Measurements from ENCODE around the gene ADAMTS15. TPM values are rescaled to one million over a fixed set of nuclear protein-coding genes. Genes with fewer than 3 reads are reported as not detected.

The ADAMTS15 gene
- total RNA-seq, 6 experiments from 2014 or later = 0.19 to 1.1 (median 0.31) TPM; not detected in 1

DNA sequence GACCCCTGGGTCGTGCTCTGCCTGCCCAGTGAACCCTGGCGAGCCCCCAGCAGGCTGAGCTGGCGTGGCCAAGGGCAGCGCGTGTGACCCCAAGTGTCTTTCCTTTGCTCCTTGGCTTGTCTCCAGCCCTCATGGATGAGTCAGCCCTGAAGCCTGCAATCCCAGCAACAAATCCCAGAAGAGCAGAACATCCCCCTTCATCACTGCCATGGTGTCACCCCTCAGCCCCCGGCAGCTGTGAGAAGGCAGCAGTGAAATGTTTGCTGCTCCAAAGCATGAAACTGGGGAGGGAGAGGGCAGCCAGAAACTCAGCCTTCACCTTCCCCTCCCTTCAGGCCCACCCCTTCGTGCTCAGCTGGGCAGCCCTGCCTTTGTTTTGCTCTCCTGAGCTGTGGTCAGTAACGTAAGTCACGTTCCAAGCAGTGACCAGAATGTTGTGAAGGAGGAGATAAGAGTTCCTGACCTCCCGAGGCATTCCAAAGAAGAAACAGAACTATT, 29.8 kb downstream of the ADAMTS15 start:
- no peak for TF ChIP-seq POLR2A (IDR thresholded peaks at IDR 0.05)
- TF ChIP-seq, protein P1, sequence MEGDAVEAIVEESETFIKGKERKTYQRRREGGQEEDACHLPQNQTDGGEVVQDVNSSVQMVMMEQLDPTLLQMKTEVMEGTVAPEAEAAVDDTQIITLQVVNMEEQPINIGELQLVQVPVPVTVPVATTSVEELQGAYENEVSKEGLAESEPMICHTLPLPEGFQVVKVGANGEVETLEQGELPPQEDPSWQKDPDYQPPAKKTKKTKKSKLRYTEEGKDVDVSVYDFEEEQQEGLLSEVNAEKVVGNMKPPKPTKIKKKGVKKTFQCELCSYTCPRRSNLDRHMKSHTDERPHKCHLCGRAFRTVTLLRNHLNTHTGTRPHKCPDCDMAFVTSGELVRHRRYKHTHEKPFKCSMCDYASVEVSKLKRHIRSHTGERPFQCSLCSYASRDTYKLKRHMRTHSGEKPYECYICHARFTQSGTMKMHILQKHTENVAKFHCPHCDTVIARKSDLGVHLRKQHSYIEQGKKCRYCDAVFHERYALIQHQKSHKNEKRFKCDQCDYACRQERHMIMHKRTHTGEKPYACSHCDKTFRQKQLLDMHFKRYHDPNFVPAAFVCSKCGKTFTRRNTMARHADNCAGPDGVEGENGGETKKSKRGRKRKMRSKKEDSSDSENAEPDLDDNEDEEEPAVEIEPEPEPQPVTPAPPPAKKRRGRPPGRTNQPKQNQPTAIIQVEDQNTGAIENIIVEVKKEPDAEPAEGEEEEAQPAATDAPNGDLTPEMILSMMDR (IDR thresholded peaks at IDR 0.05) = no peak
- no peak overlapping the region for H3K27ac ChIP-seq
- no peaks in the 10 kb centered on the region for H3K27me3 ChIP-seq
- no peaks in the 10 kb centered on the region for H3K4me1 ChIP-seq
- 25% methylated on average over 9 of the region's 10 CpGs for WGBS (ENCODE audit: insufficient coverage, low coverage, low lambda C conversion rate, missing lambda C conversion rate)
- no peaks in the 10 kb centered on the region for H3K9me3 ChIP-seq
- H3K4me3 ChIP-seq = no peak overlapping the region
- intact Hi-C loops (cut with DNase I) = no loop called here
- no peaks in the 10 kb centered on the region for H3K36me3 ChIP-seq
- ATAC-seq = peak; percentile 46 to 82 (median 60)
- DNase-seq = peak in 1 of 3 donors; percentile 57

DNA sequence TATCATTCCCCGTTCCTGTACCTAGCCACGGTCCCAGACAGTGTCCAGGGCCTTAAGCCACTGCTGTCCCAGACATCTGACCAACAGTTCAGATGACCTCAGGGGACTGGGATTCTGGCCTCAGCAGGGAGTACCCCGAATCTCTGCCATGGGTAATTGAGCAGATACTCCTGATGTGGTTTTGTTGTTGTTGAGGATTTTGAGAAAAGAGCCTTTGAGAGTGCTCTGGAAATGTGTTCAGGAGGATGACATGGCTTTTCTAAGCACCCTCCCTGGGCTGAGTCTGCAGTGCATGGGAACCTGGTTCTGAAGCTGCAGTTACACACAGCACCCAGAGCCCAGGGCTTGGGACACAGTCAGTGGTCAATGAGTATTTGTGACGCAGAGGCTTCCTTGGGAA, 30.4 kb downstream of the ADAMTS15 start:
- no peak for DNase-seq
- H3K36me3 ChIP-seq = no peaks in the 10 kb centered on the region
- intact Hi-C loops (cut with DNase I) = no loop called here
- TF ChIP-seq POLR2A (IDR thresholded peaks at IDR 0.05) = no peak
- TF ChIP-seq, protein P1 (IDR thresholded peaks at IDR 0.05) = no peak
- WGBS (ENCODE audit: insufficient coverage, low coverage, low lambda C conversion rate, missing lambda C conversion rate) = 17% methylated on average over 1 of the region's 4 CpGs
- H3K4me3 ChIP-seq = no peak overlapping the region
- no peaks in the 10 kb centered on the region for H3K4me1 ChIP-seq
- no peak for ATAC-seq
- no peaks in the 10 kb centered on the region for H3K27me3 ChIP-seq
- no peak overlapping the region for H3K27ac ChIP-seq
- H3K9me3 ChIP-seq = no peaks in the 10 kb centered on the region

DNA sequence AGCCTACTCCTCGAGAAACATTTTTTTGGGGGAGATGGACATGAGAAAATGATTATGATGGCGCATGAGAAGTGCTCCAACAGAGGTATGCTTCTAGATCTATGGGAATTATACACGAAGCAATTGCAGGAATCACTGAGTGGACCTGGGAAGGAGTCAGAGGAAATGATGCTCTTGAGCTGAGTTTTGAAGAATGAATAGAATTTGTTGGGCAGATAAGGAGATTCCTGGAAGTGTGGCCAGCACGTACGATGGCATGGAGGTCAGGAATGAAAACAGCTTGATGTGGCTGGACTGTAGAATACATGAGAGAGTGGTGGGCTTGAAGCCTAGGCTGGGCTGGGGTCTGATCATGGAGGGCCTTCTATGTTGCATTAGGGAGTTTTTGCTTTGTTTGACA, 31.7 kb downstream of the ADAMTS15 start:
- 45% methylated on average over 5 of the region's 5 CpGs for WGBS (ENCODE audit: insufficient coverage, low coverage, low lambda C conversion rate, missing lambda C conversion rate)
- intact Hi-C loops (cut with DNase I) = no loop called here
- H3K27me3 ChIP-seq = no peaks in the 10 kb centered on the region
- H3K4me3 ChIP-seq = no peak overlapping the region
- H3K27ac ChIP-seq = no peak overlapping the region
- H3K36me3 ChIP-seq = no peaks in the 10 kb centered on the region
- no peaks in the 10 kb centered on the region for H3K4me1 ChIP-seq
- H3K9me3 ChIP-seq = no peaks in the 10 kb centered on the region
- ATAC-seq = no peak
- no peak for TF ChIP-seq POLR2A (IDR thresholded peaks at IDR 0.05)
- TF ChIP-seq, protein P1 (IDR thresholded peaks at IDR 0.05) = no peak
- DNase-seq = no peak

DNA sequence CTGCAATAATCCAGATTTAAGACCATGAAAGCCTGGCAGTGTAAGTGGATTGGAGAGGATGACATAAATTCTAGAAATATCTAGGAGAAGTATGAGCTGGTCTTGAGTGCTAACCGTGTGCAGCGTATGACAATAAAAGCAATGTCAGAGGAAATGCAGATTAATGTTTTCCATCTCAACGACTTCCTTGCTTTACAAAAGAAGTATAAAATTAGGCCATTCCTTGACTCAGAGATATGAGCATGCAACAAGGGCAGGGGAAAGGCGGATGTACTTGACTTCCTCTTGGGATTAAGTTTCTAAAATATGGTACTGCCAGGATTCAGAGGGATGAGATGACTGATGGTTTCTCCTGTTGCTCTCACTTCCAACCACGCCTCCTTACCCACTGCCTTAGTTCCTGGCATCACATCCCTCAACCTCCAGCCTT, 32.3 kb downstream of the ADAMTS15 start:
- no peak overlapping the region for H3K4me3 ChIP-seq
- TF ChIP-seq, protein P1 (IDR thresholded peaks at IDR 0.05) = no peak
- TF ChIP-seq POLR2A (IDR thresholded peaks at IDR 0.05) = no peak
- no peaks in the 10 kb centered on the region for H3K27me3 ChIP-seq
- ATAC-seq (peak in 2 of 4 donors; percentile 24 to 38), DNase-seq (no peak)
- H3K27ac ChIP-seq = no peak overlapping the region
- H3K36me3 ChIP-seq = no peaks in the 10 kb centered on the region
- 39% methylated on average over 5 of the region's 5 CpGs for WGBS (ENCODE audit: insufficient coverage, low coverage, low lambda C conversion rate, missing lambda C conversion rate)
- no peaks in the 10 kb centered on the region for H3K4me1 ChIP-seq
- no peaks in the 10 kb centered on the region for H3K9me3 ChIP-seq
- intact Hi-C loops (cut with DNase I) = no loop called here

DNA sequence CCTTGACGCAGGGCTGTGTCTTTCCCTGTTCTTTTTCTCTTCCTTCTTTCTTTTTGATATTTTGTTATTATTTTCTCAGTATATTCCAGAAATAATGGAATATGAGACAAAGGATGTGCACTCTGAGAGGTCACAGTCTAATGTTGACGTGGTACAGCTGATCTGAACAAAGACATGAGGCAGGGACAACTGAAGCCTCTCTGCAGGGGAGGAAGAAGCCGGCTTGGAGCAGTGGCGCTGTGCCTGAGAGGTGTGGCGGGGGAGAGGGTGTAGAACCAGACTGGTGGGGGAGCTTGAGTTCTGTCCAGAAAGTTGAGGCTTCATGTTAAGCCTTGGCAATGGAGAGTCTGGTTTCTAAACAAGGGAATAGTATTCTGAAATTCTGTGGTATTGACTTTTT, 34.7 kb downstream of the ADAMTS15 start:
- DNase-seq (no peak), ATAC-seq (no peak)
- TF ChIP-seq, protein P1 (IDR thresholded peaks at IDR 0.05) = no peak
- no peak for TF ChIP-seq POLR2A (IDR thresholded peaks at IDR 0.05)

More for the DNA sequence above, 34.7 kb downstream of the ADAMTS15 start:
- no peaks in the 10 kb centered on the region for H3K27me3 ChIP-seq
- no peak overlapping the region for H3K4me3 ChIP-seq
- no peak overlapping the region for H3K27ac ChIP-seq
- H3K36me3 ChIP-seq = no peaks in the 10 kb centered on the region
- H3K4me1 ChIP-seq = no peaks in the 10 kb centered on the region
- intact Hi-C loops (cut with DNase I) = no loop called here
- no peaks in the 10 kb centered on the region for H3K9me3 ChIP-seq
- WGBS (ENCODE audit: insufficient coverage, low coverage, low lambda C conversion rate, missing lambda C conversion rate) = 68% methylated on average over 5 of the region's 5 CpGs
